ENCODE results near the gene CCDC134.

Gene CCDC134

DNA sequence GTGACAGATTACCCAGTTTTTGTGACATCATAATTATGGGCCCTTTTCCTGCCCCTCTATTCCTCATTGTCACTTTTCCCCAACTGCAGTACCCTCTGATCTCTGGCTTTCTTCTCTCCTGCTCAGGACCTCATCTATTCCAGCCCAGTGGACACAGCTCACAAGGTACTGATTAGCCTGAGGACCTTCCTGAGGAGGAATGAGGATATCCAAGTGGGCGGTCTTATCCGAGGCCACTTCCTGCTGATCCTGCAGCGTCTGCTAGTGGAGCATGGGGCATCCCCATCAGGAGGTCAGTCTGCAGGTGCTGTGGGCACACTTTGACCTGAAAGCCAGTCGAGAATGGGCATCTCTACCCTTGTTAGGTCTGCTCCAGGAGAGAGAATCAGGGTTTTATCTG is 24.5 kb upstream of the CCDC134 start:
- peak; percentile 61; the same call in 1 of the 2 replicates for TF ChIP-seq ZNF664 (tag by site-specific recombination; IDR thresholded peaks at IDR 0.05)
- TF ChIP-seq ZNF549 (tag by site-specific recombination; IDR thresholded peaks at IDR 0.05), result no peak
- TF ChIP-seq ZNF561 (tag by site-specific recombination; IDR thresholded peaks at IDR 0.05; ENCODE audit: borderline replicate concordance), result no peak
- Histone ChIP-seq H3K4me3 (ENCODE audit: low read depth, low read length) (no peak overlapping the region), H3K9me3 (ENCODE audit: control insufficient read depth, insufficient read depth, low read depth, low read length) (no peaks in the 10 kb centered on the region), H3K4me1 (ENCODE audit: control insufficient read depth, insufficient read depth, low read length) (no peaks in the 10 kb centered on the region), H3K27ac (ENCODE audit: extremely low read depth, low read depth, low read length) (no peak overlapping the region), H3K36me3 (ENCODE audit: control insufficient read depth in 2 of 2, insufficient read depth in 1 of 2, low read length in 2 of 2) (no peaks in the 10 kb centered on the region)
- POLR2A ChIA-PET, result interaction anchor here (0.9 to 1.6 kb wide), 3 partner anchors 11 to 24 kb away, joined by 3 to 7 read pairs (median 4); partner anchors contain the start of gene CCDC134
- CTCF ChIA-PET, result interaction anchor here (1.6 to 2.7 kb wide), 3 partner anchors 13 to 30 kb away, joined by 3 to 12 read pairs (median 7); no protein-coding TSS in a partner anchor

DNA sequence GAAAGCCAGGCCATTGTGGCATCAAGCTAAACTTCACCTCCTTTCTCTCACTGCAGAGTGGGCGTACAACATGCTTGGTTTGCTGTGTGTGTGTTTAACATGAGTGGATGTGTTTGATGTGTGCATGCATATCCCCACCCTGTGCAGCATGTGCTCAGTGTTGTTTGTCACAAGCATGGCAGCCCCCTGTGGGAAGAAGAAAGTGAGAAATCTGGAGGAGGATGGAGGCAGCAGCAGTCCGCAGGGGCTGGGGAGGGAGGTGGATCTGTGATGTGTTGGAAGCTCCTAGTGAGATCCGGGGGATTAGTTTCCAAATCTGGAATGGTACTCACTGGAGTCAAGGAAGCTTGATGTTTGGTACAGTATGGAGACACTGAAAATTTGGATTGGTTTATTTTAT is 24.1 kb upstream of the CCDC134 start:
- H3K27ac ChIP-seq (ENCODE audit: extremely low read depth, low read depth, low read length), result no peak overlapping the region
- TF ChIP-seq ZNF366 (tag by site-specific recombination; conservative IDR thresholded peaks at IDR 0.05) (no peak), KLF16 (tag by site-specific recombination; IDR thresholded peaks at IDR 0.05) (no peak), EGR2 (tag by site-specific recombination; IDR thresholded peaks at IDR 0.05; ENCODE audit: low read depth) (peak; percentile 79; the same call in 1 of the 2 replicates), SP2 (tag by site-specific recombination; IDR thresholded peaks at IDR 0.05) (no peak), ZFHX2 (tag by site-specific recombination; conservative IDR thresholded peaks at IDR 0.05) (peak; percentile 82; the same call in 1 of the 2 replicates), ZNF311 (tag by site-specific recombination; IDR thresholded peaks at IDR 0.05; ENCODE audit: borderline replicate concordance) (no peak), ZNF747 (tag by site-specific recombination; IDR thresholded peaks at IDR 0.05) (no peak)
- TF ChIP-seq, protein P1, sequence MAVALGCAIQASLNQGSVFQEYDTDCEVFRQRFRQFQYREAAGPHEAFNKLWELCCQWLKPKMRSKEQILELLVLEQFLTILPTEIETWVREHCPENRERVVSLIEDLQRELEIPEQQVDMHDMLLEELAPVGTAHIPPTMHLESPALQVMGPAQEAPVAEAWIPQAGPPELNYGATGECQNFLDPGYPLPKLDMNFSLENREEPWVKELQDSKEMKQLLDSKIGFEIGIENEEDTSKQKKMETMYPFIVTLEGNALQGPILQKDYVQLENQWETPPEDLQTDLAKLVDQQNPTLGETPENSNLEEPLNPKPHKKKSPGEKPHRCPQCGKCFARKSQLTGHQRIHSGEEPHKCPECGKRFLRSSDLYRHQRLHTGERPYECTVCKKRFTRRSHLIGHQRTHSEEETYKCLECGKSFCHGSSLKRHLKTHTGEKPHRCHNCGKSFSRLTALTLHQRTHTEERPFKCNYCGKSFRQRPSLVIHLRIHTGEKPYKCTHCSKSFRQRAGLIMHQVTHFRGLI (tag by site-specific recombination; IDR thresholded peaks at IDR 0.05), result no peak
- TF ChIP-seq, protein P2, sequence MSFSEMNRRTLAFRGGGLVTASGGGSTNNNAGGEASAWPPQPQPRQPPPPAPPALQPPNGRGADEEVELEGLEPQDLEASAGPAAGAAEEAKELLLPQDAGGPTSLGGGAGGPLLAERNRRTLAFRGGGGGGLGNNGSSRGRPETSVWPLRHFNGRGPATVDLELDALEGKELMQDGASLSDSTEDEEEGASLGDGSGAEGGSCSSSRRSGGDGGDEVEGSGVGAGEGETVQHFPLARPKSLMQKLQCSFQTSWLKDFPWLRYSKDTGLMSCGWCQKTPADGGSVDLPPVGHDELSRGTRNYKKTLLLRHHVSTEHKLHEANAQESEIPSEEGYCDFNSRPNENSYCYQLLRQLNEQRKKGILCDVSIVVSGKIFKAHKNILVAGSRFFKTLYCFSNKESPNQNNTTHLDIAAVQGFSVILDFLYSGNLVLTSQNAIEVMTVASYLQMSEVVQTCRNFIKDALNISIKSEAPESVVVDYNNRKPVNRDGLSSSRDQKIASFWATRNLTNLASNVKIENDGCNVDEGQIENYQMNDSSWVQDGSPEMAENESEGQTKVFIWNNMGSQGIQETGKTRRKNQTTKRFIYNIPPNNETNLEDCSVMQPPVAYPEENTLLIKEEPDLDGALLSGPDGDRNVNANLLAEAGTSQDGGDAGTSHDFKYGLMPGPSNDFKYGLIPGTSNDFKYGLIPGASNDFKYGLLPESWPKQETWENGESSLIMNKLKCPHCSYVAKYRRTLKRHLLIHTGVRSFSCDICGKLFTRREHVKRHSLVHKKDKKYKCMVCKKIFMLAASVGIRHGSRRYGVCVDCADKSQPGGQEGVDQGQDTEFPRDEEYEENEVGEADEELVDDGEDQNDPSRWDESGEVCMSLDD (tag by site-specific recombination; IDR thresholded peaks at IDR 0.05), result no peak
- POLR2A ChIA-PET, result interaction anchor here (0.9 to 1.6 kb wide), 4 partner anchors 11 to 24 kb away, joined by 3 to 7 read pairs (median 4); partner anchors contain the start of gene CCDC134
- no peaks in the 10 kb centered on the region for H3K36me3 ChIP-seq (ENCODE audit: control insufficient read depth in 2 of 2, insufficient read depth in 1 of 2, low read length in 2 of 2)
- CTCF ChIA-PET, result interaction anchor here (0.8 to 2.7 kb wide), 3 partner anchors 11 to 30 kb away, joined by 3 to 12 read pairs (median 7); no protein-coding TSS in a partner anchor
- H3K4me3 ChIP-seq (ENCODE audit: low read depth, low read length), result no peak overlapping the region
- H3K4me1 ChIP-seq (ENCODE audit: control insufficient read depth, insufficient read depth, low read length), result no peaks in the 10 kb centered on the region
- H3K9me3 ChIP-seq (ENCODE audit: control insufficient read depth, insufficient read depth, low read depth, low read length), result no peaks in the 10 kb centered on the region

DNA sequence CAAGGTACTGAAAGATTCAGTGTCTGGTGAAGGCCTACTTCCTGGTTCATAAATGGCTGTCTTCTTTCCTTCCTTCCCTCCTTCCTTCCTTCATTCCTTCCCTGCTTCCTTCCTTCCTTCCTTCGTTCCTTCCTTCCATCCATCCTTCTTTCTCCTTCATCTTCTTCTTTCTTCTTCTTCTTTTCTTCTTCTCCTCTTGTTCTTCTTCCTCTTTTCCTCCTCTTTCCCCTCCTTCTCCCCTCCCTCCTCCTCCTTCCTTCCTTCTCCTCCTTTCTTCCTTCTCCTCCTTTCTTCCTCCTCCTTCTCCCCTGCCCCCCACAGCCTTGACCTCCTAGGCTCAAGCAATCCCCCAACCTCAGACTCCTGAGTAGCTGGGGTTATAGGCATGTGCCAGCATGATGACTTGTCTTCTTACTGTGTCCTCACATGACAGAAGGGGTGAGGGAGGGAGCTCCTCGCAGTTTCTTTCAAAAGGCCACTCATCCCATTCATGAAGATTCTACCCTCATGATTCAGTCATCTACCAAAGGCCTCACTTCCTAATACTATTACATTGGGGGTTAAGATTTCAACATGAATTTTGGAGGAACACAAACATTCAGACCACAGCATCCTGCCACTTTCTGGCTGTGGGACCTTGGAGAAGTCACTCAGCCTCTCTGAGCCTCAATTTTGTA is 22.6 kb upstream of the CCDC134 start:
- POLR2A ChIA-PET, result interaction anchor here (1.1 kb wide), 1 partner anchor 23 kb away, joined by 4 read pairs; the partner anchor contains the start of gene CCDC134
- H3K36me3 ChIP-seq (ENCODE audit: control insufficient read depth in 2 of 2, insufficient read depth in 1 of 2, low read length in 2 of 2), result no peaks in the 10 kb centered on the region
- H3K9me3 ChIP-seq (ENCODE audit: control insufficient read depth, insufficient read depth, low read depth, low read length), result no peaks in the 10 kb centered on the region
- H3K4me1 ChIP-seq (ENCODE audit: control insufficient read depth, insufficient read depth, low read length), result no peaks in the 10 kb centered on the region
- H3K27ac ChIP-seq (ENCODE audit: extremely low read depth, low read depth, low read length), result no peak overlapping the region
- H3K4me3 ChIP-seq (ENCODE audit: low read depth, low read length), result no peak overlapping the region
- CTCF ChIA-PET, result interaction anchor here (0.6 to 2.7 kb wide), 4 partner anchors 10 to 79 kb away, joined by 3 to 12 read pairs (median 3); no protein-coding TSS in a partner anchor
- TF ChIP-seq MEIS1 (CRISPR knock-in tag; IDR thresholded peaks at IDR 0.05; ENCODE audit: borderline replicate concordance) (no peak), ZNF626 (tag by site-specific recombination; IDR thresholded peaks at IDR 0.05) (no peak), ZNF146 (tag by site-specific recombination; IDR thresholded peaks at IDR 0.05) (no peak), ZNF701 (tag by site-specific recombination; IDR thresholded peaks at IDR 0.05) (no peak), ZNF2 (tag by site-specific recombination; IDR thresholded peaks at IDR 0.05) (no peak), ZNF274 (IDR thresholded peaks at IDR 0.05; ENCODE audit: low read length) (no peak), ZNF274 (tag by site-specific recombination; IDR thresholded peaks at IDR 0.05; ENCODE audit: borderline replicate concordance) (no peak)
- TF ChIP-seq, protein P3, sequence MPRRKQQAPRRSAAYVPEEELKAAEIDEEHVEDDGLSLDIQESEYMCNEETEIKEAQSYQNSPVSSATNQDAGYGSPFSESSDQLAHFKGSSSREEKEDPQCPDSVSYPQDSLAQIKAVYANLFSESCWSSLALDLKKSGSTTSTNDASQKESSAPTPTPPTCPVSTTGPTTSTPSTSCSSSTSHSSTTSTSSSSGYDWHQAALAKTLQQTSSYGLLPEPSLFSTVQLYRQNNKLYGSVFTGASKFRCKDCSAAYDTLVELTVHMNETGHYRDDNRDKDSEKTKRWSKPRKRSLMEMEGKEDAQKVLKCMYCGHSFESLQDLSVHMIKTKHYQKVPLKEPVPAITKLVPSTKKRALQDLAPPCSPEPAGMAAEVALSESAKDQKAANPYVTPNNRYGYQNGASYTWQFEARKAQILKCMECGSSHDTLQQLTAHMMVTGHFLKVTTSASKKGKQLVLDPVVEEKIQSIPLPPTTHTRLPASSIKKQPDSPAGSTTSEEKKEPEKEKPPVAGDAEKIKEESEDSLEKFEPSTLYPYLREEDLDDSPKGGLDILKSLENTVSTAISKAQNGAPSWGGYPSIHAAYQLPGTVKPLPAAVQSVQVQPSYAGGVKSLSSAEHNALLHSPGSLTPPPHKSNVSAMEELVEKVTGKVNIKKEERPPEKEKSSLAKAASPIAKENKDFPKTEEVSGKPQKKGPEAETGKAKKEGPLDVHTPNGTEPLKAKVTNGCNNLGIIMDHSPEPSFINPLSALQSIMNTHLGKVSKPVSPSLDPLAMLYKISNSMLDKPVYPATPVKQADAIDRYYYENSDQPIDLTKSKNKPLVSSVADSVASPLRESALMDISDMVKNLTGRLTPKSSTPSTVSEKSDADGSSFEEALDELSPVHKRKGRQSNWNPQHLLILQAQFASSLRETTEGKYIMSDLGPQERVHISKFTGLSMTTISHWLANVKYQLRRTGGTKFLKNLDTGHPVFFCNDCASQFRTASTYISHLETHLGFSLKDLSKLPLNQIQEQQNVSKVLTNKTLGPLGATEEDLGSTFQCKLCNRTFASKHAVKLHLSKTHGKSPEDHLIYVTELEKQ (tag by site-specific recombination; IDR thresholded peaks at IDR 0.05; ENCODE audit: borderline replicate concordance), result no peak
- TF ChIP-seq, protein P4, sequence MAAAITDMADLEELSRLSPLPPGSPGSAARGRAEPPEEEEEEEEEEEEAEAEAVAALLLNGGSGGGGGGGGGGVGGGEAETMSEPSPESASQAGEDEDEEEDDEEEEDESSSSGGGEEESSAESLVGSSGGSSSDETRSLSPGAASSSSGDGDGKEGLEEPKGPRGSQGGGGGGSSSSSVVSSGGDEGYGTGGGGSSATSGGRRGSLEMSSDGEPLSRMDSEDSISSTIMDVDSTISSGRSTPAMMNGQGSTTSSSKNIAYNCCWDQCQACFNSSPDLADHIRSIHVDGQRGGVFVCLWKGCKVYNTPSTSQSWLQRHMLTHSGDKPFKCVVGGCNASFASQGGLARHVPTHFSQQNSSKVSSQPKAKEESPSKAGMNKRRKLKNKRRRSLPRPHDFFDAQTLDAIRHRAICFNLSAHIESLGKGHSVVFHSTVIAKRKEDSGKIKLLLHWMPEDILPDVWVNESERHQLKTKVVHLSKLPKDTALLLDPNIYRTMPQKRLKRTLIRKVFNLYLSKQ (tag by site-specific recombination; IDR thresholded peaks at IDR 0.05; ENCODE audit: borderline replicate concordance), result no peak

Data from HEK293 (cell line).